Hepatocyte (in vitro differentiated cells): ENCODE results near the gene KLC4.

Experiments used
- CTCF ChIP-seq: fragments of 200-600 bp; sonication (generic); IDR thresholded peaks from 2 replicates; pipeline ENCODE4 v1.5.1; 2016; ENCODE audit warnings: antibody characterized with exemption, mild to moderate bottlenecking; ENCODE audit not compliant: poor library complexity
- EZH2 ChIP-seq: fragments of 200-600 bp; sonication (generic); IDR thresholded peaks from 2 replicates; pipeline ENCODE4 v1.6.1; 2016; ENCODE audit warnings: antibody characterized with exemption, mild to moderate bottlenecking, borderline replicate concordance
- EZH2phosphoT487 ChIP-seq: fragments of 200-600 bp; sonication (generic); IDR thresholded peaks from one replicate; pipeline ENCODE4 v1.6.1; 2018; ENCODE audit warnings: antibody characterized with exemption, mild to moderate bottlenecking, low read depth, moderate library complexity; ENCODE audit not compliant: unreplicated experiment, severe bottlenecking

GRCh38 chr6:43120944-43121913, 61.8 kb downstream of the KLC4 start:
- TF ChIP-seq CTCF (no peak), EZH2 (no peak), EZH2phosphoT487 (no peak)
